WI38 (cell line): ENCODE measurements around the gene FETUB.

Experiments
- H3K4me3 ChIP-seq: 2 replicates; pipeline ENCODE4 v1.5.1; 2011; ENCODE audit warnings: low read depth, mild to moderate bottlenecking, control low read depth, low read length
- TF ChIP-seq, protein P1 (sequence below): IDR thresholded peaks from 2 replicates; pipeline ENCODE4 v1.5.1; 2012; ENCODE audit warnings: low read depth, mild to moderate bottlenecking, control low read depth, low read length

Gene FETUB

DNA sequence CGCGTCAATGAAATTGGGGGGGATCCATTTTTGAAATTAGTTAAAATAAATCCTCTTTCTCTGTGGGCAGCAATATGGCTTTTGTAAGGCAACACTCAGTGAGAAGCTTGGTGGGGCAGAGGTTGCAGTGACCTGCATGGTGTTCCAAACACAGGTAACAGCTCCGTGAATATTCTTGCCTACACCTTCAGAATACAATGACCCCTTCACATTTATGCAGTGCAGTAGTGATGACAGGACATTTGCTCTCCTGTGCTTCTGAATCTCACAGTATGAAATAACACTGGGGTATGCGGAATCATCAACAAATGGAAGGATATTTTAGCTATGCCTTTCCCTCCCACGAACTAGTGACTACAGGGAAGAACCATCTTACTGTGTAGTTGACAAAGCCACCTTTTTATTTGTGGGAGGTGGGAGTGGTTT is 20.4 kb upstream of the FETUB start:
- TF ChIP-seq, protein P1, sequence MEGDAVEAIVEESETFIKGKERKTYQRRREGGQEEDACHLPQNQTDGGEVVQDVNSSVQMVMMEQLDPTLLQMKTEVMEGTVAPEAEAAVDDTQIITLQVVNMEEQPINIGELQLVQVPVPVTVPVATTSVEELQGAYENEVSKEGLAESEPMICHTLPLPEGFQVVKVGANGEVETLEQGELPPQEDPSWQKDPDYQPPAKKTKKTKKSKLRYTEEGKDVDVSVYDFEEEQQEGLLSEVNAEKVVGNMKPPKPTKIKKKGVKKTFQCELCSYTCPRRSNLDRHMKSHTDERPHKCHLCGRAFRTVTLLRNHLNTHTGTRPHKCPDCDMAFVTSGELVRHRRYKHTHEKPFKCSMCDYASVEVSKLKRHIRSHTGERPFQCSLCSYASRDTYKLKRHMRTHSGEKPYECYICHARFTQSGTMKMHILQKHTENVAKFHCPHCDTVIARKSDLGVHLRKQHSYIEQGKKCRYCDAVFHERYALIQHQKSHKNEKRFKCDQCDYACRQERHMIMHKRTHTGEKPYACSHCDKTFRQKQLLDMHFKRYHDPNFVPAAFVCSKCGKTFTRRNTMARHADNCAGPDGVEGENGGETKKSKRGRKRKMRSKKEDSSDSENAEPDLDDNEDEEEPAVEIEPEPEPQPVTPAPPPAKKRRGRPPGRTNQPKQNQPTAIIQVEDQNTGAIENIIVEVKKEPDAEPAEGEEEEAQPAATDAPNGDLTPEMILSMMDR = no peak

DNA sequence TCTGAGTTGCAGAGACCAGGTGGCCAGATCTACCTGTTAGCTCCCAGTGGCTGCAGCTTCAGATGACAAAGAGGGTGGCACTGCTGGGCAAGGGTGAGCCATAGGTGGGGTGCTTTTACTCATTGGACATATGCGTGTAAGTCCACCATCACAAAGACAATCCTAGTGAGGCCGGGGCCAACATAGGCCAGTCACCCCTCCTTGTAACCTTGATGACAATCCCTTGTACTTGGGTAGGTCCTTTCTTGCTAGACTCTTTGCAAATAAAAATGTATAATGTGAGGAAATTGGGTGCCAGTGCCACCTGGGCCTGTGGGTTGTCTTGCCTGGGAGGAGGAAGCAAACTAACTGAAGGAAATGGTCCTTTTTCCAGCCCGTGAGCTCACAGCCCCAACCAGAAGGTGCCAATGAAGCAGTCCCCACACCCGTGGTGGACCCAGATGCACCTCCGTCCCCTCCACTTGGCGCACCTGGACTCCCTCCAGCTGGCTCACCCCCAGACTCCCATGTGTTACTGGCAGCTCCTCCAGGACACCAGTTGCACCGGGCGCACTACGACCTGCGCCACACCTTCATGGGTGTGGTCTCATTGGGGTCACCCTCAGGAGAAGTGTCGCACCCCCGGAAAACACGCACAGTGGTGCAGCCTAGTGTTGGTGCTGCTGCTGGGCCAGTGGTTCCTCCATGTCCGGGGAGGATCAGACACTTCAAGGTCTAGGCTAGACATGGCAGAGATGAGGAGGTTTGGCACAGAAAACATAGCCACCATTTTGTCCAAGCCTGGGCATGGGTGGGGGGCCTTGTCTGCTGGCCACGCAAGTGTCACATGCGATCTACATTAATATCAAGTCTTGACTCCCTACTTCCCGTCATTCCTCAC is 19.7 kb upstream of the FETUB start:
- TF ChIP-seq, protein P1 = no peak
- no peak overlapping the region for H3K4me3 ChIP-seq

More for the DNA sequence above, 20.4 kb upstream of the FETUB start:
- H3K4me3 ChIP-seq = no peak overlapping the region

DNA sequence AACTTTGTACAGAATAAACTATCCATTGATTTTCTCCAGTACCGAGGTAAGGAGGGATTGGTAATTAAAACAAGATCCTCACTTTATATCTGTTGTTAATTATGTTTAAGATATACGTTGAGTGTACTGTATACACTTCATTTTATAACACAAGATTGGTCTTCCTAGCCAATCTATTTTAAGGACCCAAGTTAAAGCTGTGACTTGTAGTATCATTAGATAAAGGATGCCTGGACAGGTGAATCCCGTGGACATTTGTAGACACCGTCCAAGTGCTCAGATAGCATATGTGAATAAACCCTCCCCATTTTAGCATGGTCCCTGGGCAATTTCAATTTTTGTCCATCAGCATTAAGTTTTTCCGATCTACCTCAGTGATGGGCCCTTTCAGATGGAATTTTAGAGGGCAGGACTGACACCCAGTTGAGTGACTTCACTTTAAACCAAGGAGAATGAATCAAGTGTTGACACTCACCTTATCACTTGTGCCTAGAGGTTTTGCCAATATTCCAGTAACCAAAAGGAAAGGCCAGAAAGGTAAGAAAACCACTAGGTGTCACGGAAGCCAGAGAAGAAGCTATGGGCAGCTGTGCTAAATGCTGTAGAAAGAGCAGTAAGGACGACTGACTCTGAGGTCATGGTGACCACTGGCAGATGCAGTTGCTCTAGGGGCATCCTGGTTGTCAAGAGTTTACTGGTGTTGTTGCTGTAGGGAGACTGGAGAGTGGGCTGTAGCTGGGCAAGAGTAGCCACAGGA is 18.1 kb upstream of the FETUB start:
- TF ChIP-seq, protein P1 = no peak
- no peak overlapping the region for H3K4me3 ChIP-seq

DNA sequence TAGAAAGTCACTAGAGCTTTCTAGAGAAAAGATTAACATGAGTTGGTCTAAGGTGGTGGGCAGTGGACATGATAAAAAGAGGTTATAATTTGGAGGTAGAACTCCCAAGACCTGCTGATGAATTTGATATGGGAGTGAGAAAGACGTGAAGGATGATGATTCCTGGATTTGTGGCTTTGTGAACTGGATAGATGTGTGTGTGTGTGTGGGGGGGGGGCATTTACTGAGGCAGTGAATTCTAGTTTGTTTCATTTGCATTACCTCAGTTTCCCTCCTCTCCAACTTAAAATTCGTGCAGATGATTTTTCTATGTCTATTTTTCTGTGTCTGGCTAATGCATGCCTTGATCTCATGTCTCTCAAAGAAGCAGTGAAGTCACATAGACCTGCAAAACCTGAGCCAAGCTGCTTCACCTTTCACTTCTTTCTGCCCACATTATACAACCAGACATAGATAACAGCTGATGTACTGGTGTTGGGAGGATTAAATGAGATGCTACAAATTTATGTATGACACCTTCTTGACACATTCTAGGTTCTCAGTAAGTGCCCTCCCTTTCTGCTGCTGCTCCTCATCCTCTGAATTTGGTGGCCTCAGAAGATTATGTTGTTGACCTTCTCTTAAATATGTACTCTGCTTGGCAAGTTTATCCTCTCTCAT is 17.4 kb upstream of the FETUB start:
- no peak overlapping the region for H3K4me3 ChIP-seq
- TF ChIP-seq, protein P1 = no peak

DNA sequence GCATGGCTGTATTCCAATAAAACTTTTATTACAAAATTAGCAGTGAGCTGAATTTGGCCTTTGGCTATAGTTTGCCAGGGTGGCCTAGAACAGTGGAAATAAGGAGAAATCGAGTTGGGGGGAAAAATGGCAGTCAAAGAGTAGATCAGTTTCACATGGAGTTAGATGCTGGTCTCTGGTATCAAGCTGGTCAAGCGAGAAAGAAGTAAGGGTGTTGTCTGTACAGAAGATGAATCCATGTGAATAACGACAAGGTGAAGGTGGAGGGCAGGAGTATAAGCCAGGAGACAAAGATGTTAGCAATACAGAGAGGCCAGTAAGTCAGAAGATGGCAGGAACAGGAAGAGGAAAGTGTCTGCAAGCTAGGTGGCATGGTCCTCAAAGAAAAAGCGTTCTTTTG is 15.6 kb upstream of the FETUB start:
- TF ChIP-seq, protein P1 = no peak
- H3K4me3 ChIP-seq = no peak overlapping the region

DNA sequence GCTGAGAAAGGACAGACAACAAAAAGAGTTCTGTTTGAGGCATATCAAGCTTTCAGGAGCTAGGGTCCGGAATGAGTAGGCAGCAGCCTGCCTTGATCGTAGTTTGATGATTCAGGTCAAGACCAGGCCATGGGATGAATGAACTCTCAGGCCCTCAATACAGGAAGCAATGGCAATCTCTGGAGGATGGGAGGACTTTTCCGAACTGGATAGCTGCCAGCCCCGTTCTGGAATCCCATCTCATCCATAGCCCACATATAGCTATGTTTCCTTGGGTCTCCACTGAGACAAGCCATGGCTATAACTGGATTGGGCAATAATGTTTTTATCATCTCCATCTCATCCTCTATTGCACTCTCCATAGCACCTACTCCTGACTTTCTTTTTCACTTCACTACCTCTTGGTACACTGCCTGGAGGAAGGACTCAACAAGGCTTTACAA is 14.6 kb upstream of the FETUB start:
- TF ChIP-seq, protein P1 = no peak
- H3K4me3 ChIP-seq = no peak overlapping the region
